Measurements from ENCODE around the gene FAM234A.

- TF ChIP-seq CTCF (IDR thresholded peaks at IDR 0.05) (no peak), POLR2A (IDR thresholded peaks at IDR 0.05) (no peak)
Observed at GRCh38 chr16:255183-255582, 20.6 kb downstream of the FAM234A start.

Measured in stomach (tissue), 4 donors.